GDM1 (cell line): ENCODE measurements around the gene RXFP3.

ENCODE experiments used
- DNase-seq: peaks from one replicate; lab custom pipeline; 2025; lab: John Stamatoyannopoulos, UW

RXFP3 gene

GRCh38 chr5:33981408-33982162 is 45.4 kb downstream of the RXFP3 start:
- DNase-seq = no peak

GRCh38 chr5:33984178-33984577 is 48.0 kb downstream of the RXFP3 start:
- no peak for DNase-seq

GRCh38 chr5:33984671-33985124 is 48.5 kb downstream of the RXFP3 start, which contains the start of gene SLC45A2:
SLC45A2 (minus strand) TSS chr5:33984693; CDS start chr5:33984583, 110 bp downstream.
- no peak for DNase-seq

GRCh38 chr5:33985447-33985846 is 49.3 kb downstream of the RXFP3 start:
- DNase-seq = no peak
